ES-I3 (cell line): ENCODE measurements around the gene KSR2.

ENCODE experiments used
- H3K36me3 ChIP-seq: 2 replicates; pipeline ENCODE4 v1.6.1; 2013; ENCODE audit warnings: mild to moderate bottlenecking, low read length, control low read depth, moderate library complexity; ENCODE audit not compliant: insufficient read depth
- H3K4me1 ChIP-seq: 2 replicates; pipeline ENCODE4 v1.6.1; 2013; ENCODE audit warnings: mild to moderate bottlenecking, control low read depth, low read length; ENCODE audit not compliant: insufficient read depth
- H3K9ac ChIP-seq: 2 replicates; pipeline ENCODE4 v1.6.1; 2013; ENCODE audit warnings: low read depth, mild to moderate bottlenecking, low read length, moderate library complexity
- H3K9me3 ChIP-seq: 2 replicates; pipeline ENCODE4 v1.6.1; 2013; ENCODE audit warnings: mild to moderate bottlenecking, low read length, moderate library complexity; ENCODE audit not compliant: control insufficient read depth, insufficient read depth

The KSR2 gene

GRCh38 chr12:117447665-117448366 is 521.0 kb downstream of the KSR2 start:
- no peak overlapping the region for H3K9ac ChIP-seq
- no peaks in the 10 kb centered on the region for H3K4me1 ChIP-seq
- H3K9me3 ChIP-seq, result peaks cover 2% of the 10 kb centered on the region; the same call in 1 of the 2 replicates
- H3K36me3 ChIP-seq, result no peaks in the 10 kb centered on the region

DNA sequence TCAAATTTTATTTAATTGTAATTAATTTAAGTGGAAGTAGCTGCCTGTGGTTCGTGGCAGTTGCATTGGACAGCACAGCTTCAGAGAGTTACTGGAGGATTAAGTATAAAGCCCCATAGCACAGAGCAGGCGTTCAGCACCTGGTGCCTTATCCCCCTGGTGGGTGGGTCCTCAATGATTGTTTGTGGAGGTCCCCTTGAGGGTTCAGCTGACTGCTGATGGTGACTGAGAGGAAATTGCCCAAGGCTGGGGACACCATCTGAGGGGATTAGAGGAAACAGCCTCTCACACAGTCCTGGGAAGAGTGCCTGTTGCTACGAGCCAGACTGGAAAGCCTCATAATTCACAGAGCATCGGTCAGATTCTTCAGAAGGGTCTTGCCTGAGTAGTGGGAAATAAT is 524.0 kb downstream of the KSR2 start:
- H3K4me1 ChIP-seq, result no peaks in the 10 kb centered on the region
- H3K9me3 ChIP-seq, result no peaks in the 10 kb centered on the region
- no peak overlapping the region for H3K9ac ChIP-seq
- no peaks in the 10 kb centered on the region for H3K36me3 ChIP-seq

DNA sequence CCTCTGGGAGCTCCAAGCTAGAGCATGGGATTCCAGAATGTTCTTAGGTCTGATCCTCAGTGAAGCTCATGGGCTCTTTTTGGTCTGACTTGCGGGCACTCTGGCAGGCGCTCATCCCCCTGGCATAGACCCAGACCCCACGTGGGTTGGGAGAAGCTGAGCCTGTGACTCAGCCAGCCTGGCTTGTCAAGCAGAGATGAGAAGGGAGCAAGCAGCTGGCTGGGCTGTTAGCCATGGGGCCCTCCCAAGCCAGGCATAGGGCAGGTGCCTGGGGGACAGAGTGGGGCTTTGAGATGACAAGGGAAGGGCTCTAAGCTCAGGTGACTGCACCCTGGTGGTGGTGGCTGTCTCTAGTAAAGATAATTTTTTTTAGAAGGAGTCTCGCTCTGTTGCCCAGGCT is 527.0 kb downstream of the KSR2 start:
- Histone ChIP-seq H3K9ac (no peak overlapping the region), H3K4me1 (no peaks in the 10 kb centered on the region), H3K9me3 (no peaks in the 10 kb centered on the region), H3K36me3 (no peaks in the 10 kb centered on the region)

GRCh38 chr12:117440384-117440783 is 528.4 kb downstream of the KSR2 start:
- H3K4me1 ChIP-seq, result no peaks in the 10 kb centered on the region

GRCh38 chr12:117439531-117440001 is 529.2 kb downstream of the KSR2 start:
- Histone ChIP-seq H3K36me3 (no peaks in the 10 kb centered on the region), H3K9me3 (no peaks in the 10 kb centered on the region), H3K4me1 (no peaks in the 10 kb centered on the region), H3K9ac (no peak overlapping the region)

More at GRCh38 chr12:117440384-117440783, 528.4 kb downstream of the KSR2 start:
- Histone ChIP-seq H3K36me3 (no peaks in the 10 kb centered on the region), H3K9me3 (no peaks in the 10 kb centered on the region), H3K9ac (no peak overlapping the region)

GRCh38 chr12:117438809-117439208 is 530.0 kb downstream of the KSR2 start:
- Histone ChIP-seq H3K9ac (no peak overlapping the region), H3K9me3 (no peaks in the 10 kb centered on the region), H3K36me3 (no peaks in the 10 kb centered on the region), H3K4me1 (no peaks in the 10 kb centered on the region)

- Histone ChIP-seq H3K9me3 (no peaks in the 10 kb centered on the region), H3K9ac (no peak overlapping the region), H3K36me3 (no peaks in the 10 kb centered on the region), H3K4me1 (no peaks in the 10 kb centered on the region)
Observed at GRCh38 chr12:117437516-117438255, 531.1 kb downstream of the KSR2 start.

- no peaks in the 10 kb centered on the region for H3K36me3 ChIP-seq
- H3K9ac ChIP-seq, result no peak overlapping the region
- no peaks in the 10 kb centered on the region for H3K4me1 ChIP-seq
- H3K9me3 ChIP-seq, result no peaks in the 10 kb centered on the region
Observed at GRCh38 chr12:117433878-117434277, 534.9 kb downstream of the KSR2 start.

DNA sequence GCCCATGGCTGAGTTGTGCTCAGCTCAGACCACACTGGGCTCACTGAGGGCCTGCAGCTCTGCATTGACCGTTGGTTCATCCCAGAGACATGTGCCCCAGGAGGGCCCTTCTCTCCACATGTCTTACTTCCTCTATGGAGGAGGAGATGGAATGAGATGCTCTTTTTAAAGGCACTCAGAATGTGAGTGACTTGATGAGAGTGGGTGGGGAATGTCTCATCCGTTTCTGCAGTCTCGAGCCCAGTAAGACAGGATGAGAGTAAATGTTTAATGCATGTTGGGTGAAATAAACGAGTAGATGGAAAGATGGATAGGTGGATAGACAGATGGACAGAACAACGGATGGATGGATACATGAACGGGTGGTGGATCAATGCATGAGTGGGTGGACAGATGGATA is 538.5 kb downstream of the KSR2 start:
- no peaks in the 10 kb centered on the region for H3K36me3 ChIP-seq
- no peak overlapping the region for H3K9ac ChIP-seq
- H3K9me3 ChIP-seq, result no peaks in the 10 kb centered on the region
- no peaks in the 10 kb centered on the region for H3K4me1 ChIP-seq

- H3K4me1 ChIP-seq, result no peaks in the 10 kb centered on the region
- no peak overlapping the region for H3K9ac ChIP-seq
- no peaks in the 10 kb centered on the region for H3K36me3 ChIP-seq
- no peaks in the 10 kb centered on the region for H3K9me3 ChIP-seq
Observed at GRCh38 chr12:117427211-117427610, 541.6 kb downstream of the KSR2 start.

DNA sequence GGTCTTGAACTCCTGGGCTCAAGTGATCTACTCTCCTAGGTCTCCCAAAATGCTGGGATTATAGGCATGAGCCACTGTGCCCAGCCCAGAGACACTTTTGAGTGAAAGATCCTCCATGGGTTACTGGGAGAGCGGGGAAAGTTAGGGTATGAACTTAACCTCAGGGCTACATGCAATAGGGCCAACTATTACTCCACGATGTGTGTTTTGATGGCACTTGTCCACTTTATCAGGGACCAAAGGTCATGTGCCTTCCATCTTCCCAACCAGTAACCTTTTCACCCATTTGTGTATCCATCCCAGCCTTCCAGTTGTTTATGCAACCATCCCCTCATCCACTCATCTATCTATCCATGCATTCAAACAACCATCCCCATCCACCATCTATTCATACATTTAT is 546.8 kb downstream of the KSR2 start:
- no peaks in the 10 kb centered on the region for H3K4me1 ChIP-seq
- H3K36me3 ChIP-seq, result no peaks in the 10 kb centered on the region
- no peak overlapping the region for H3K9ac ChIP-seq
- H3K9me3 ChIP-seq, result no peaks in the 10 kb centered on the region

DNA sequence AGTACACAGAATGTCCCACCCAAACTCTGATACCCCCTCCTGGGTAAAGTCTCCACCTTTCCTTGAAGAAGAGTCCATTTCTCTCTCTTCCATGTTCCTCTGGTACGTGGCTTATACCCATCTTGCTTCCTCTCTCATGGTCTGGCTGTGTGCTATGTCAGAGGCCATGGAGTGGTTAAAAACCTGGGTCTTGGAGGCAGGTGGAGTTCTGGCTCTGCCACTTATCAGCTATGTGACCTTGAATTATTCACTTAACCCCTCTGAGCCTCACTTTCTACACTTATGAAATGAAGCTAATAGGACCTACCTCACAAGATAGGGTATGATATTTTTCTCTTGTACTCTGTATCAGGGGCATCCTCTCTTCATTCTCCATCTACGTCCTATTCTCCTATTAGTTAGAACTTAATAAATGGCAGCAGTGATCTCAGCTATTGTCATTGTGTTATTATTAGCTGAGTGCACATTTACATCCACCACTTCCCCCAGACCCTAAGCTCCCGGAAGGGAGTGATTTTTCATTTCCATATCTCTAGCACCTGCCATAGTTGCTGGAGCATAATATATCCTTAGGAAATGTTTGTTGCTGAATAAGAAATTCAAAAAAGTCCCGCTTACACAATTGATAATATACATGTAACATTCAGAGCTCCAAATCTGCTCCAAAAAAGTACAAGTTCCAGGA is 547.6 kb downstream of the KSR2 start:
- H3K9me3 ChIP-seq, result no peaks in the 10 kb centered on the region
- H3K36me3 ChIP-seq, result no peaks in the 10 kb centered on the region
- H3K4me1 ChIP-seq, result no peaks in the 10 kb centered on the region
- H3K9ac ChIP-seq, result no peak overlapping the region

DNA sequence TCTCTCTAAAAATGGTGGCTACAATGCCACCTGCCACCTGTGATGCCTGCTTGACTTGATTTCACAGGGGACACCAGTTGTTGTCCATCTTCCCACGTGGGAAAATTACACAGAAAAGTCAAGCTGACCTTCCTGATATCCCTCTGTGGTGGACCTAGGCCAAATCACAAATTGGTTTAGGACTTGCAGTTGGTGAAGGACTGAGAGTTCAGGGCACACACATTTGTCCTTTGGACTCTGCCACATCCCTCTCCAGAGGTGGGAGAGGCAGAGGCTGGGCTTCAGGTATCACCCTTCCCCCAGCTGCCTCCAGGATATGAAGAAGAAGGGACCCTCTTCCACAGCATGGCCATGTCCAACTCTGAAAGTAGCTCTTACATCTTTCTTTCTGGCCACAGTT is 551.8 kb downstream of the KSR2 start:
- H3K9me3 ChIP-seq, result no peaks in the 10 kb centered on the region

DNA sequence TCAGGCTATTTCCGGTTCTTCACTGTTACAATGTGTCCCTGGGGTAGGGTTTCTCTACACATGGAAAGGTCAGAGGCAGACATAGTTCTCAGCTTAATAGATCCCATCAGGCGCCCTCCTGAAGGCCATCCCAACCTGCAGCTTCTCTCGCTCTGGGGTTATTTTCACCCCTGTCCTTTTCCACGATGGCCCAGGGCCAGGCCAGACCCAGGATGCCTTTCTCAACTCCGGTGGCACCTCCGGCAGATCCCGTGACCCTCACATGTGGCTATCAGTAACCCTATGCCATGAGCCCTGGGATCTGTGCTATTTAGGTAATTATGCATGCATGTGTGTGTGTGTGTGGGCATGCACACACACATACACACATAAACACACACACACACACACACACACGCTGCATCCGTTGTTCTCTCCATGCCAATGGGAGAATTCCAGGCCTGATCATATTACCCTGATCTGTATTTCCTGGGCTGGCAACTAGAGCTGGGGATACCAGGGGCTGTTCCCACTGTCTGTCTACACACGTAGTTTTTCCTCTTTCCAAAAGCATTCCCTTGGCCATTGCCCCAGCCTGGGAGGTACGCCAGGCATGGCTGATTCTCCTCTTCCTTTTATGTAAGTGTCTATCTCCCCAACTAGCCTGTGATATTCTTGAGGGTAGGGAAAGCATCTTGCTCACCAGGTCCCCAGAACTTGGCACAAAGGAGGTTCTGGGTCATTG is 556.2 kb downstream of the KSR2 start:
- Histone ChIP-seq H3K36me3 (no peaks in the 10 kb centered on the region), H3K4me1 (peaks cover 9% of the 10 kb centered on the region; the same call in 1 of the 2 replicates), H3K9ac (no peak overlapping the region), H3K9me3 (no peaks in the 10 kb centered on the region)

More for the DNA sequence above, 551.8 kb downstream of the KSR2 start:
- H3K36me3 ChIP-seq, result no peaks in the 10 kb centered on the region
- no peak overlapping the region for H3K9ac ChIP-seq
- no peaks in the 10 kb centered on the region for H3K4me1 ChIP-seq
